ENCODE measurements around the gene KIF23. TPM values are rescaled to one million over a fixed set of nuclear protein-coding genes. Genes with fewer than 3 reads are reported as not detected.
"Not testable (repeated sequence)": the region's sequence is repeated elsewhere in the genome, so short reads cannot be mapped to it uniquely, and the experiment has no call there.

The KIF23 gene
- total RNA-seq, 4 donors from 2014 or later, result 1.1 to 8.6 (median 4.7) TPM

DNA sequence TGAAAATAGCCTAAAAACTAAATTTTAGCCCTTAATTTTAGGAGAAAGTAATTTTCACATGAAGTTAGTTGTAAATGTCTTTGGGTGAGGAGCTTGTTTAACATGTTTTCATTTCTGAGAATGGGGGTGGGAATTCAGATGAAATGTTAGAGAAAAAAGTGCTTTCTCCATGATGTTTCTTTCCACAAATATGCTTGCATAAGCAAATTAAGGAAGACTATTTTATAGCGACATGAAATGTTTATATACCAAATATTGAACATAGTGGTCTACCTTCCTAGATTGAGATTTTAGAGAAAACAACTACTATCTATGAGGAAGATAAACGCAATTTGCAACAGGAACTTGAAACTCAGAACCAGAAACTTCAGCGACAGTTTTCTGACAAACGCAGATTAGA, 25.5 kb downstream of the KIF23 start:
- no peak for ATAC-seq
- Histone ChIP-seq H3K36me3 (no peaks in the 10 kb centered on the region), H3K27me3 (no peaks in the 10 kb centered on the region), H3K9me3 (no peaks in the 10 kb centered on the region), H3K27ac (no peak overlapping the region), H3K4me3 (no peak overlapping the region), H3K4me1 (no peaks in the 10 kb centered on the region)
- TF ChIP-seq POLR2A (IDR thresholded peaks at IDR 0.05) (no peak), POLR2AphosphoS5 (IDR thresholded peaks at IDR 0.05) (no peak), CTCF (IDR thresholded peaks at IDR 0.05) (no peak), EP300 (IDR thresholded peaks at IDR 0.05) (no peak)
- 90 to 92% methylated on average over 4 of the region's 4 CpGs for WGBS, 2 donors (ENCODE audit: low coverage in 1 of 2)

GRCh38 chr15:69443032-69443611, 29.0 kb downstream of the KIF23 start:
- Histone ChIP-seq H3K4me1 (no peaks in the 10 kb centered on the region), H3K9me3 (no peaks in the 10 kb centered on the region), H3K27ac (no peak overlapping the region), H3K36me3 (no peaks in the 10 kb centered on the region), H3K4me3 (no peak overlapping the region), H3K27me3 (no peaks in the 10 kb centered on the region)
- 82 to 95% methylated on average over 3 to 5 of the region's 5 CpGs for WGBS, 2 donors (ENCODE audit: low coverage in 1 of 2)
- TF ChIP-seq POLR2AphosphoS5 (IDR thresholded peaks at IDR 0.05), result no peak
- no peak for TF ChIP-seq POLR2A (IDR thresholded peaks at IDR 0.05)
- TF ChIP-seq CTCF (IDR thresholded peaks at IDR 0.05), result no peak
- no peak for TF ChIP-seq EP300 (IDR thresholded peaks at IDR 0.05)
- ATAC-seq, result no peak

DNA sequence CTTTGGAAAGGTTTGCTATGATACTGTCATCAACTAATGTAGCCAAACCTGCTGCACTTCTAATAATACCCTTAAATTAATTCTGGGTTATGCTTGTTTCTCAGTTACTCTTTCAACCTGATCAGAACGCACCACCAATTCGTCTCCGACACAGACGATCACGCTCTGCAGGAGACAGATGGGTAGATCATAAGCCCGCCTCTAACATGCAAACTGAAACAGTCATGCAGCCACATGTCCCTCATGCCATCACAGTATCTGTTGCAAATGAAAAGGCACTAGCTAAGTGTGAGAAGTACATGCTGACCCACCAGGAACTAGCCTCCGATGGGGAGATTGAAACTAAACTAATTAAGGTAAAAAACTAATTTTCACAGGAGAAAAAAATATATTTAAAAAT, 30.5 kb downstream of the KIF23 start:
- Histone ChIP-seq H3K9me3 (no peaks in the 10 kb centered on the region), H3K4me3 (no peak overlapping the region), H3K4me1 (no peaks in the 10 kb centered on the region), H3K27ac (no peak overlapping the region), H3K36me3 (no peaks in the 10 kb centered on the region), H3K27me3 (no peaks in the 10 kb centered on the region)
- ATAC-seq, result no peak
- TF ChIP-seq EP300 (IDR thresholded peaks at IDR 0.05) (no peak), POLR2AphosphoS5 (IDR thresholded peaks at IDR 0.05) (no peak), CTCF (IDR thresholded peaks at IDR 0.05) (no peak), POLR2A (IDR thresholded peaks at IDR 0.05) (no peak)
- 87 to 99% methylated on average over 3 to 7 of the region's 7 CpGs for WGBS, 2 donors (ENCODE audit: low coverage in 1 of 2)

DNA sequence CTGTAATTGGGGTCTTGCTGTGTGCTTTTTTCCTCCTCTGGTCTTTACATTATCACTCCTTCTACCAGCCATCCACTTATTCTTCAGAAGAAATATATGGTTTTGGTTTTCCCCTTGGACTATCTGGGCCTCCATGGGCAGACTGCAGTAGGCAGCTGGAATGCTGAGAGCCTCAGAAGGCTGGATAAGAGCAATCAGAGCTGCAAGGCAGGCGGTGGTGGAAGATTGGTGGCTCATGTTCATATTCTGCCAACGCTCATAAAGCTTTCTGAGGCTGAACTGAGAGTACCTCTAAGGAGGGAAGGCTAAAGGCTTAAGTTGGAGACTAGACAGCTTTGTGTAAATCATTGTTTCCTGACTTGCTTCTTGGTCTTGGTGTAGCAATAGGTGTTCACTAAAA, 32.8 kb downstream of the KIF23 start:
- WGBS, 2 donors (ENCODE audit: low coverage in 1 of 2), result 78% methylated on average over 2 of the region's 2 CpGs; no CpG with 5 or more reads in 1 of the 2 donors
- no peak for TF ChIP-seq POLR2A (IDR thresholded peaks at IDR 0.05)
- no peak for TF ChIP-seq EP300 (IDR thresholded peaks at IDR 0.05)
- TF ChIP-seq CTCF (IDR thresholded peaks at IDR 0.05), result no peak
- no peak for TF ChIP-seq POLR2AphosphoS5 (IDR thresholded peaks at IDR 0.05)
- no peak overlapping the region for H3K4me3 ChIP-seq
- H3K36me3 ChIP-seq, result no peaks in the 10 kb centered on the region
- no peak for ATAC-seq
- no peaks in the 10 kb centered on the region for H3K27me3 ChIP-seq
- peaks cover 0 to 4% (median 0%) of the 10 kb centered on the region in 3 donors for H3K4me1 ChIP-seq
- H3K27ac ChIP-seq, result no peak overlapping the region
- no peaks in the 10 kb centered on the region for H3K9me3 ChIP-seq

GRCh38 chr15:69450221-69450620, 36.1 kb downstream of the KIF23 start:
- ATAC-seq, result not testable (repeated sequence)
- 94% methylated on average over 3 of the region's 4 CpGs; no CpG with 5 or more reads in 1 of the 2 donors for WGBS, 2 donors (ENCODE audit: low coverage in 1 of 2)

More at GRCh38 chr15:69450221-69450620, 36.1 kb downstream of the KIF23 start:
- H3K36me3 ChIP-seq, H3K9me3 ChIP-seq, H3K4me3 ChIP-seq, H3K27me3 ChIP-seq, H3K27ac ChIP-seq: not testable (repeated sequence)
- peaks cover 0 to 28% (median 15%) of the 10 kb centered on the region in 3 donors for H3K4me1 ChIP-seq
